Measurements from ENCODE around the gene PRKCSH. TPM values are rescaled to one million over a fixed set of nuclear protein-coding genes. Genes with fewer than 3 reads are reported as not detected.

The PRKCSH gene
- total and polyA plus RNA-seq, 2 donors (not counting 1 experiment from before 2014, with no cell fraction given): 259 to 402 TPM

DNA sequence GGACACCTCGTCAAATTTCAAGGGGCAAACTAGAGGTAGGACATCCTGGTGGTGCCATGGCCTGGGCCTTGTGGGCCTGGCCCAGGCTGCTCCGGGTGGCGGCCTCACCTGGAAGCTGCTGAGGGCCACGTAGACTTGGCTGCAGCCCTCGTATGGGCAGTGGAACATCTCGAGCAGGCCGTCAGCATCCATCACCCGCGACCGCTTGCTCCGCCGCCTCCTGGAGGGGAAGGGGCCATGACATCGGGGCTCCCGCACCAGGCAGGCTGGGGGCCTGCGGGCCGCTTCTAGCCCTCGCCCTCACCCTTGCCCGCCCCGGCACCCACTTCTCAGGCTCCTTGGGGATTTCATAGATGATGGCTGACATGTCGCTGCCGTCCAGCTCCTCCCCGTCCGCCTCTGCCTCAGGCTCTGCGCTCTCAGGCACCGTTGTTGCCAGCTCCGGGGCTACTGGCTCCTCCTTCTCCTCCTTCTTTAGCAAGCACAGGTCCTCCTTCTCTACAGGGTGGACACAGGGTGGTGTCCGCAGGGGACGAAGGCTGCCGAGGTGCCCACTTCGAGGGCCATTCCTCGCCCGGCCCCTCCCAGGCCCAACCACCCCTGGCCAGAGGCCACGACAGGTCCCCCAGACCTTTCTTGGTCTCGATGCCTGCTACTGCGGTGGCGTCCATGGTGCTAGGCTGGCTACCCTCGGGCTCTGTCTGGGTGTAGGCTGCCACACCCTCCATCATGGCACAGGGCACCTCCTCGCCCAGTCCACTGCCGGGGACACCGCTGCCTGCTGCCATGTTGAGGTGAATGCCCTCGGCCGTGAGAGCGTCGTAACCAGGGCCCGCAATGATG lies 51.4 kb downstream of the PRKCSH start:
- no peak overlapping the region for H2AFZ ChIP-seq (ENCODE audit: insufficient read depth, low read depth, low read length, poor library complexity, severe bottlenecking)
- H3K9ac ChIP-seq (ENCODE audit: low read length): no peak overlapping the region
- Mint-ChIP-seq H3K27ac (no peak overlapping the region), H3K4me3 (no peak overlapping the region), H3K27me3 (peaks cover 12% of the 10 kb centered on the region), H3K9me3 (ENCODE audit: insufficient read depth) (no peaks in the 10 kb centered on the region), H3K4me1 (peaks cover 11% of the 10 kb centered on the region)
- TF ChIP-seq EZH2 (IDR thresholded peaks at IDR 0.05; ENCODE audit: borderline replicate concordance, insufficient read depth, low read depth, low read length, poor library complexity, severe bottlenecking) (no peak), CTCF (IDR thresholded peaks at IDR 0.05) (no peak)
- H3K79me2 ChIP-seq (ENCODE audit: control insufficient read depth, insufficient read depth, low read length): no peaks in the 10 kb centered on the region
- no peak for ATAC-seq (ENCODE audit: low read depth)
- no peak overlapping the region for H3K4me3 ChIP-seq (ENCODE audit: control extremely low read depth in 1 of 5, extremely low read depth in 1 of 5, insufficient read depth in 1 of 5, low read depth in 2 of 5, low read length in 4 of 5)
- no peak overlapping the region for H3K4me2 ChIP-seq (replicated peaks; ENCODE audit: low read depth, low read length, poor library complexity, severe bottlenecking)
- H3K27me3 ChIP-seq (replicated peaks in 1 of 4; ENCODE audit: control extremely low read depth in 1 of 4, control insufficient read depth in 3 of 4, insufficient read depth in 4 of 4, low read length in 3 of 4): peaks cover 0 to 12% (median 7%) of the 10 kb centered on the region in 4 experiments
- DNase-seq: no peak
- no peak overlapping the region for H3K27ac ChIP-seq (ENCODE audit: low read length in 2 of 2)
- ChIA-PET POLR2A (no interaction called here), CTCF (interaction anchor here (1.2 to 1.5 kb wide), 2 partner anchors 106 to 193 kb away, joined by 4 read pairs; no protein-coding TSS in a partner anchor)
- peaks cover 0 to 5% of the 10 kb centered on the region in 2 experiments for H3K36me3 ChIP-seq (replicated peaks in 1 of 2; ENCODE audit: control extremely low read depth in 1 of 2, control insufficient read depth in 1 of 2, extremely low read depth in 1 of 2, insufficient read depth in 2 of 2, low read length in 1 of 2)
- peaks cover 13 to 14% of the 10 kb centered on the region in 2 donors for H3K4me1 ChIP-seq (ENCODE audit: control insufficient read depth in 2 of 2, insufficient read depth in 2 of 2, low read length in 2 of 2)
- intact Hi-C loops (cut with micrococcal nuclease): no loop called here
- peaks cover 0 to 10% (median 0%) of the 10 kb centered on the region in 3 donors for H3K9me3 ChIP-seq (ENCODE audit: control extremely low read depth in 1 of 3, control insufficient read depth in 2 of 3, insufficient read depth in 1 of 3, low read length in 2 of 3)
- H4K20me1 ChIP-seq (ENCODE audit: control insufficient read depth, insufficient read depth, low read length, poor library complexity, severe bottlenecking): no peaks in the 10 kb centered on the region
- 96% methylated on average over 45 of the region's 45 CpGs for WGBS (ENCODE audit: insufficient coverage)

GRCh38 chr19:11489378-11489777 lies 53.9 kb downstream of the PRKCSH start:
- Mint-ChIP-seq H3K4me3 (no peak overlapping the region), H3K27ac (no peak overlapping the region), H3K9me3 (ENCODE audit: insufficient read depth) (no peaks in the 10 kb centered on the region), H3K27me3 (peaks cover 3% of the 10 kb centered on the region), H3K4me1 (peaks cover 1% of the 10 kb centered on the region)
- H3K36me3 ChIP-seq (replicated peaks in 1 of 2; ENCODE audit: control extremely low read depth in 1 of 2, control insufficient read depth in 1 of 2, extremely low read depth in 1 of 2, insufficient read depth in 2 of 2, low read length in 1 of 2): peaks cover 0 to 4% of the 10 kb centered on the region in 2 experiments
- CTCF ChIA-PET: no interaction called here
- no peaks in the 10 kb centered on the region for H4K20me1 ChIP-seq (ENCODE audit: control insufficient read depth, insufficient read depth, low read length, poor library complexity, severe bottlenecking)
- no peak overlapping the region for H3K4me2 ChIP-seq (replicated peaks; ENCODE audit: low read depth, low read length, poor library complexity, severe bottlenecking)
- no peaks in the 10 kb centered on the region for H3K79me2 ChIP-seq (ENCODE audit: control insufficient read depth, insufficient read depth, low read length)
- 92% methylated on average over 5 of the region's 7 CpGs for WGBS (ENCODE audit: insufficient coverage)
- TF ChIP-seq CTCF (IDR thresholded peaks at IDR 0.05) (no peak), EZH2 (IDR thresholded peaks at IDR 0.05; ENCODE audit: borderline replicate concordance, insufficient read depth, low read depth, low read length, poor library complexity, severe bottlenecking) (no peak)
- no peak overlapping the region for H3K4me3 ChIP-seq (ENCODE audit: control extremely low read depth in 1 of 5, extremely low read depth in 1 of 5, insufficient read depth in 1 of 5, low read depth in 2 of 5, low read length in 4 of 5)
- no peaks in the 10 kb centered on the region for H3K27me3 ChIP-seq (replicated peaks in 1 of 4; ENCODE audit: control extremely low read depth in 1 of 4, control insufficient read depth in 3 of 4, insufficient read depth in 4 of 4, low read length in 3 of 4)
- intact Hi-C loops (cut with micrococcal nuclease): no loop called here
- DNase-seq (no peak), ATAC-seq (ENCODE audit: low read depth) (no peak)
- POLR2A ChIA-PET: no interaction called here
- H3K4me1 ChIP-seq (ENCODE audit: control insufficient read depth in 2 of 2, insufficient read depth in 2 of 2, low read length in 2 of 2): no peaks in the 10 kb centered on the region
- H3K9me3 ChIP-seq (ENCODE audit: control extremely low read depth in 1 of 3, control insufficient read depth in 2 of 3, insufficient read depth in 1 of 3, low read length in 2 of 3): no peaks in the 10 kb centered on the region
- no peak overlapping the region for H3K9ac ChIP-seq (ENCODE audit: low read length)
- no peak overlapping the region for H3K27ac ChIP-seq (ENCODE audit: low read length in 2 of 2)
- H2AFZ ChIP-seq (ENCODE audit: insufficient read depth, low read depth, low read length, poor library complexity, severe bottlenecking): no peak overlapping the region
